Measurements from ENCODE around the gene TMUB2. TPM values are rescaled to one million over a fixed set of nuclear protein-coding genes. Genes with fewer than 3 reads are reported as not detected.
A peak's percentile ranks its signal among the peaks of the same experiment; 100 is the strongest.

TMUB2 gene
- total and polyA plus RNA-seq, 2 of the 13 experiments (the other 11 are each of a cell fraction or from before 2014, with no cell fraction given), result 26.9 to 50.8 TPM

- no peak for TF ChIP-seq TEAD2 (CRISPR knock-in tag; IDR thresholded peaks at IDR 0.05)
- no peak for TF ChIP-seq DMAP1 (CRISPR knock-in tag; IDR thresholded peaks at IDR 0.05)
- peak; percentile 64; the same call in 1 of the 2 replicates for TF ChIP-seq ZFP37 (CRISPR knock-in tag; IDR thresholded peaks at IDR 0.05; ENCODE audit: borderline replicate concordance)
- TF ChIP-seq, protein P1, sequence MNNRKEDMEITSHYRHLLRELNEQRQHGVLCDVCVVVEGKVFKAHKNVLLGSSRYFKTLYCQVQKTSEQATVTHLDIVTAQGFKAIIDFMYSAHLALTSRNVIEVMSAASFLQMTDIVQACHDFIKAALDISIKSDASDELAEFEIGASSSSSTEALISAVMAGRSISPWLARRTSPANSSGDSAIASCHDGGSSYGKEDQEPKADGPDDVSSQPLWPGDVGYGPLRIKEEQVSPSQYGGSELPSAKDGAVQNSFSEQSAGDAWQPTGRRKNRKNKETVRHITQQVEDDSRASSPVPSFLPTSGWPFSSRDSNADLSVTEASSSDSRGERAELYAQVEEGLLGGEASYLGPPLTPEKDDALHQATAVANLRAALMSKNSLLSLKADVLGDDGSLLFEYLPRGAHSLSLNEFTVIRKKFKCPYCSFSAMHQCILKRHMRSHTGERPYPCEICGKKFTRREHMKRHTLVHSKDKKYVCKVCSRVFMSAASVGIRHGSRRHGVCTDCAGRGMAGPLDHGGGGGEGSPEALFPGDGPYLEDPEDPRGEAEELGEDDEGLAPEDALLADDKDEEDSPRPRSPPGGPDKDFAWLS (CRISPR knock-in tag; IDR thresholded peaks at IDR 0.05; ENCODE audit: borderline replicate concordance), result no peak
- TF ChIP-seq JDP2 (CRISPR knock-in tag; IDR thresholded peaks at IDR 0.05; ENCODE audit: borderline replicate concordance), result no peak
- TF ChIP-seq, protein P2, sequence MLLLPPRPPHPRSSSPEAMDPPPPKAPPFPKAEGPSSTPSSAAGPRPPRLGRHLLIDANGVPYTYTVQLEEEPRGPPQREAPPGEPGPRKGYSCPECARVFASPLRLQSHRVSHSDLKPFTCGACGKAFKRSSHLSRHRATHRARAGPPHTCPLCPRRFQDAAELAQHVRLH (CRISPR knock-in tag; IDR thresholded peaks at IDR 0.05; ENCODE audit: borderline replicate concordance, low read depth), result 0 out of 2 replicates have a peak, but pooled peaks have one; percentile 18
- TF ChIP-seq, protein P3, sequence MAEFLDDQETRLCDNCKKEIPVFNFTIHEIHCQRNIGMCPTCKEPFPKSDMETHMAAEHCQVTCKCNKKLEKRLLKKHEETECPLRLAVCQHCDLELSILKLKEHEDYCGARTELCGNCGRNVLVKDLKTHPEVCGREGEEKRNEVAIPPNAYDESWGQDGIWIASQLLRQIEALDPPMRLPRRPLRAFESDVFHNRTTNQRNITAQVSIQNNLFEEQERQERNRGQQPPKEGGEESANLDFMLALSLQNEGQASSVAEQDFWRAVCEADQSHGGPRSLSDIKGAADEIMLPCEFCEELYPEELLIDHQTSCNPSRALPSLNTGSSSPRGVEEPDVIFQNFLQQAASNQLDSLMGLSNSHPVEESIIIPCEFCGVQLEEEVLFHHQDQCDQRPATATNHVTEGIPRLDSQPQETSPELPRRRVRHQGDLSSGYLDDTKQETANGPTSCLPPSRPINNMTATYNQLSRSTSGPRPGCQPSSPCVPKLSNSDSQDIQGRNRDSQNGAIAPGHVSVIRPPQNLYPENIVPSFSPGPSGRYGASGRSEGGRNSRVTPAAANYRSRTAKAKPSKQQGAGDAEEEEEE (CRISPR knock-in tag; IDR thresholded peaks at IDR 0.05; ENCODE audit: borderline replicate concordance), result no peak
- TF ChIP-seq ZNF136 (CRISPR knock-in tag; IDR thresholded peaks at IDR 0.05; ENCODE audit: low read depth), result peak; percentile 71; the same call in 1 of the 2 replicates
- peak; percentile 88 for TF ChIP-seq SALL2 (CRISPR knock-in tag; IDR thresholded peaks at IDR 0.05)
- TF ChIP-seq UBTF (CRISPR knock-in tag; IDR thresholded peaks at IDR 0.05), result peak; percentile 82
- TF ChIP-seq ZBTB14 (CRISPR knock-in tag; IDR thresholded peaks at IDR 0.05), result peak; percentile 69; the same call in 1 of the 2 replicates
- TF ChIP-seq FOXA3 (CRISPR knock-in tag; IDR thresholded peaks at IDR 0.05), result peak; percentile 59; the same call in 1 of the 2 replicates
- TF ChIP-seq, protein P4, sequence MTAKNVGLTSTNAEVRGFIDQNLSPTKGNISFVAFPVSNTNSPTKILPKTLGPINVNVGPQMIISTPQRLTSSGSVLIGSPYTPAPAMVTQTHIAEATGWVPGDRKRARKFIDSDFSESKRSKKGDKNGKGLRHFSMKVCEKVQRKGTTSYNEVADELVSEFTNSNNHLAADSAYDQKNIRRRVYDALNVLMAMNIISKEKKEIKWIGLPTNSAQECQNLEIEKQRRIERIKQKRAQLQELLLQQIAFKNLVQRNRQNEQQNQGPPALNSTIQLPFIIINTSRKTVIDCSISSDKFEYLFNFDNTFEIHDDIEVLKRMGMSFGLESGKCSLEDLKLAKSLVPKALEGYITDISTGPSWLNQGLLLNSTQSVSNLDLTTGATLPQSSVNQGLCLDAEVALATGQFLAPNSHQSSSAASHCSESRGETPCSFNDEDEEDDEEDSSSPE (CRISPR knock-in tag; IDR thresholded peaks at IDR 0.05), result peak; percentile 92
- TF ChIP-seq ZNF335 (CRISPR knock-in tag; IDR thresholded peaks at IDR 0.05), result peak; percentile 72; the same call in 1 of the 2 replicates
- TF ChIP-seq MIER3 (CRISPR knock-in tag; IDR thresholded peaks at IDR 0.05; ENCODE audit: borderline replicate concordance), result peak; percentile 31; the same call in 1 of the 2 replicates
- TF ChIP-seq ZNF773 (CRISPR knock-in tag; IDR thresholded peaks at IDR 0.05; ENCODE audit: borderline replicate concordance), result peak; percentile 68; the same call in 1 of the 2 replicates
- TF ChIP-seq RORA (CRISPR knock-in tag; IDR thresholded peaks at IDR 0.05), result no peak
- peak; percentile 53 for TF ChIP-seq POGZ (CRISPR knock-in tag; IDR thresholded peaks at IDR 0.05)
- peak; percentile 57 for TF ChIP-seq RBM39 (IDR thresholded peaks at IDR 0.05; ENCODE audit: low read depth, low read length, poor library complexity, severe bottlenecking)
Measured at GRCh38 chr17:44186307-44187130, at the start of gene TMUB2 (continued).

Measured in HepG2 (cell line).